WTC11 (cell line): ENCODE data around the gene CDK16.

Experiments used
- CTCF ChIP-seq: fragments of 200-600 bp; IDR thresholded peaks from 2 replicates; pipeline ENCODE4 v1.8.0; 2022; ENCODE audit warnings: antibody characterized with exemption
- E2F1 ChIP-seq: sonication (generic); formaldehyde crosslinking; IDR thresholded peaks from 2 replicates; pipeline ENCODE4 v1.8.0; 2022; ENCODE audit warnings: mild to moderate bottlenecking, missing genetic modification reagents
- HMGXB4 ChIP-seq: sonication (generic); formaldehyde crosslinking; IDR thresholded peaks from 2 replicates; pipeline ENCODE4 v1.8.1; 2023; ENCODE audit warnings: mild to moderate bottlenecking, moderate library complexity, missing genetic modification reagents
- JUN ChIP-seq: sonication (generic); formaldehyde crosslinking; IDR thresholded peaks from 2 replicates; pipeline ENCODE4 v1.8.0; 2023; ENCODE audit warnings: mild to moderate bottlenecking, missing genetic modification reagents

- TF ChIP-seq E2F1 (CRISPR knock-in tag) (no peak), CTCF (no peak), HMGXB4 (CRISPR knock-in tag) (no peak), JUN (CRISPR knock-in tag) (no peak)
Observed at GRCh38 chrX:47198026-47198686, 20.3 kb upstream of the CDK16 start.
